ENCODE measurements around the gene SP140. TPM values are rescaled to one million over a fixed set of nuclear protein-coding genes. Genes with fewer than 3 reads are reported as not detected.

SP140 gene
- total and polyA plus RNA-seq, 2 of the 13 experiments (the other 11 are each of a cell fraction or from before 2014, with no cell fraction given): 0.57 to 0.80 TPM

- TF ChIP-seq ZBTB39 (CRISPR knock-in tag; IDR thresholded peaks at IDR 0.05) (no peak), ZNF34 (CRISPR knock-in tag; IDR thresholded peaks at IDR 0.05; ENCODE audit: borderline replicate concordance) (no peak), NR2C2 (CRISPR knock-in tag; IDR thresholded peaks at IDR 0.05; ENCODE audit: borderline replicate concordance) (no peak), PHB2 (IDR thresholded peaks at IDR 0.05; ENCODE audit: partially characterized antibody) (no peak), ESRRA (CRISPR knock-in tag; IDR thresholded peaks at IDR 0.05; ENCODE audit: low read depth) (no peak)
Measured at GRCh38 chr2:230217424-230217823, 8.1 kb upstream of the SP140 start (continued).

GRCh38 chr2:230218421-230218820, 7.1 kb upstream of the SP140 start:
- H3K9ac ChIP-seq (ENCODE audit: insufficient read depth, low read depth, low read length): no peak overlapping the region
- H2AFZ ChIP-seq (ENCODE audit: low read length): no peak overlapping the region
- POLR2A ChIA-PET: no interaction called here
- WGBS (ENCODE audit: low lambda C conversion rate): 76% methylated on average over 2 of the region's 2 CpGs
- no peaks in the 10 kb centered on the region for H4K20me1 ChIP-seq (ENCODE audit: insufficient read depth, low read length)
- no peak overlapping the region for H3K27ac ChIP-seq (ENCODE audit: extremely low read length, insufficient read depth, low read length)
- in situ Hi-C loops (cut with HindIII; ENCODE audit: extremely low pct_ligation_motif_present, low pct_unique_long_range_greater_than_20kb): no loop called here
- H3K9me3 ChIP-seq (ENCODE audit: low read length): no peaks in the 10 kb centered on the region
- intact Hi-C loops (cut with micrococcal nuclease; ENCODE audit: unreplicated experiment): no loop called here
- H3K4me1 ChIP-seq (ENCODE audit: insufficient read depth, low read length): peaks cover 17% of the 10 kb centered on the region
- no peak overlapping the region for H3K4me2 ChIP-seq (ENCODE audit: low read depth, low read length)
- no peak for FAIRE-seq
- H3K27me3 ChIP-seq (ENCODE audit: control insufficient read depth in 1 of 2, insufficient read depth in 2 of 2, low read length in 2 of 2): no peaks in the 10 kb centered on the region; a peak in 1 of 5 replicates
- TF ChIP-seq, protein P1, sequence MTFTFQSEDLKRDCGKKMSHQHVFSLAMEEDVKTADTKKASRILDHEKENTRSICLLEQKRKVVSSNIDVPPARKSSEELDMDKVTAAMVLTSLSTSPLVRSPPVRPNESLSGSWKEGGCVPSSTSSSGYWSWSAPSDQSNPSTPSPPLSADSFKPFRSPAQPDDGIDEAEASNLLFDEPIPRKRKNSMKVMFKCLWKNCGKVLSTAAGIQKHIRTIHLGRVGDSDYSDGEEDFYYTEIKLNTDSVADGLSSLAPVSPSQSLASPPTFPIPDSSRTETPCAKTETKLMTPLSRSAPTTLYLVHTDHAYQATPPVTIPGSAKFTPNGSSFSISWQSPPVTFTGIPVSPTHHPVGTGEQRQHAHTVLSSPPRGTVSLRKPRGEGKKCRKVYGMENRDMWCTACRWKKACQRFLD (CRISPR knock-in tag; IDR thresholded peaks at IDR 0.05; ENCODE audit: borderline replicate concordance): no peak
- TF ChIP-seq EHMT2 (IDR thresholded peaks at IDR 0.05; ENCODE audit: borderline replicate concordance, low read depth, low read length) (no peak), GABPB1 (CRISPR knock-in tag; IDR thresholded peaks at IDR 0.05) (no peak), MLLT10 (CRISPR knock-in tag; IDR thresholded peaks at IDR 0.05) (no peak), ZFP41 (CRISPR knock-in tag; IDR thresholded peaks at IDR 0.05; ENCODE audit: borderline replicate concordance) (no peak), FOXM1 (CRISPR knock-in tag; IDR thresholded peaks at IDR 0.05) (no peak), MTF2 (CRISPR knock-in tag; IDR thresholded peaks at IDR 0.05; ENCODE audit: borderline replicate concordance) (no peak)
- TF ChIP-seq, protein P2, sequence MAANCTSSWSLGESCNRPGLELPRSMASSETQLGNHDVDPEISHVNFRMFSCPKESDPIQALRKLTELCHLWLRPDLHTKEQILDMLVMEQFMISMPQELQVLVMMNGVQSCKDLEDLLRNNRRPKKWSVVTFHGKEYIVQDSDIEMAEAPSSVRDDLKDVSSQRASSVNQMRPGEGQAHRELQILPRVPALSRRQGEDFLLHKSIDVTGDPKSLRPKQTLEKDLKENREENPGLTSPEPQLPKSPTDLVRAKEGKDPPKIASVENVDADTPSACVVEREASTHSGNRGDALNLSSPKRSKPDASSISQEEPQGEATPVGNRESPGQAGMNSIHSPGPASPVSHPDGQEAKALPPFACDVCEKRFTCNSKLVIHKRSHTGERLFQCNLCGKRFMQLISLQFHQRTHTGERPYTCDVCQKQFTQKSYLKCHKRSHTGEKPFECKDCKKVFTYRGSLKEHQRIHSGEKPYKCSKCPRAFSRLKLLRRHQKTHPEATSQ (CRISPR knock-in tag; IDR thresholded peaks at IDR 0.05; ENCODE audit: borderline replicate concordance): no peak
- TF ChIP-seq, protein P3, sequence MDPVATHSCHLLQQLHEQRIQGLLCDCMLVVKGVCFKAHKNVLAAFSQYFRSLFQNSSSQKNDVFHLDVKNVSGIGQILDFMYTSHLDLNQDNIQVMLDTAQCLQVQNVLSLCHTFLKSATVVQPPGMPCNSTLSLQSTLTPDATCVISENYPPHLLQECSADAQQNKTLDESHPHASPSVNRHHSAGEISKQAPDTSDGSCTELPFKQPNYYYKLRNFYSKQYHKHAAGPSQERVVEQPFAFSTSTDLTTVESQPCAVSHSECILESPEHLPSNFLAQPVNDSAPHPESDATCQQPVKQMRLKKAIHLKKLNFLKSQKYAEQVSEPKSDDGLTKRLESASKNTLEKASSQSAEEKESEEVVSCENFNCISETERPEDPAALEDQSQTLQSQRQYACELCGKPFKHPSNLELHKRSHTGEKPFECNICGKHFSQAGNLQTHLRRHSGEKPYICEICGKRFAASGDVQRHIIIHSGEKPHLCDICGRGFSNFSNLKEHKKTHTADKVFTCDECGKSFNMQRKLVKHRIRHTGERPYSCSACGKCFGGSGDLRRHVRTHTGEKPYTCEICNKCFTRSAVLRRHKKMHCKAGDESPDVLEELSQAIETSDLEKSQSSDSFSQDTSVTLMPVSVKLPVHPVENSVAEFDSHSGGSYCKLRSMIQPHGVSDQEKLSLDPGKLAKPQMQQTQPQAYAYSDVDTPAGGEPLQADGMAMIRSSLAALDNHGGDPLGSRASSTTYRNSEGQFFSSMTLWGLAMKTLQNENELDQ (CRISPR knock-in tag; IDR thresholded peaks at IDR 0.05; ENCODE audit: borderline replicate concordance): no peak
- H3K4me3 ChIP-seq (replicated peaks in 1 of 3; ENCODE audit: insufficient read depth in 1 of 3, low read depth in 2 of 3, low read length in 3 of 3): no peak overlapping the region
- DNase-seq (ENCODE audit: low spot score): no peak
- H3K79me2 ChIP-seq (ENCODE audit: insufficient read depth, low read length): no peaks in the 10 kb centered on the region
- CTCF ChIA-PET (ENCODE audit: low intra/inter-chr PET ratio, low total read pairs): no interaction called here
- H3K36me3 ChIP-seq (replicated peaks in 1 of 2; ENCODE audit: control insufficient read depth in 1 of 2, insufficient read depth in 2 of 2, low read length in 2 of 2): peaks cover 0 to 3% of the 10 kb centered on the region in 2 experiments; a peak in 2 of 5 replicates
- no peak for ATAC-seq
- no TSS peak for BruUV-seq (replicated peaks)
